Neural progenitor cell (in vitro differentiated cells): ENCODE results near the gene TP73. TPM values are rescaled to one million over a fixed set of nuclear protein-coding genes. Genes with fewer than 3 reads are reported as not detected.

Experiments
- DNase-seq: peaks from one replicate; pipeline ENCODE4 v3.0.0-alpha.2; 2016; ENCODE audit warnings: low spot score
- H2AFZ ChIP-seq: fragments of 200-600 bp; sonication (generic); replicated peaks from 2 replicates; pipeline ENCODE4 v1.6.1; 2016; ENCODE audit warnings: antibody characterized with exemption
- H3F3A ChIP-seq: fragments of 200-600 bp; sonication (generic); 2 replicates; pipeline ENCODE4 v1.6.1; 2016; ENCODE audit warnings: antibody characterized with exemption, low read depth
- H3K27ac ChIP-seq: fragments of 200-600 bp; sonication (generic); 2 replicates; pipeline ENCODE4 v1.5.1; 2016; ENCODE audit warnings: mild to moderate bottlenecking
- H3K27me3 ChIP-seq: fragments of 200-600 bp; sonication (generic); 2 replicates; pipeline ENCODE4 v1.6.1; 2016; ENCODE audit warnings: mild to moderate bottlenecking, moderate library complexity
- H3K36me3 ChIP-seq: fragments of 200-600 bp; sonication (generic); 2 replicates; pipeline ENCODE4 v1.5.1; 2016
- H3K4me1 ChIP-seq: fragments of 200-600 bp; sonication (generic); 2 replicates; pipeline ENCODE4 v1.6.1; 2016; ENCODE audit warnings: mixed run types
- H3K4me2 ChIP-seq: fragments of 200-600 bp; sonication (generic); 2 replicates; pipeline ENCODE4 v1.6.1; 2016
- H3K4me3 ChIP-seq: fragments of 200-600 bp; sonication (generic); 2 replicates; pipeline ENCODE4 v1.5.1; 2016
- H3K79me2 ChIP-seq: fragments of 200-600 bp; sonication (generic); 2 replicates; pipeline ENCODE4 v1.6.1; 2016; ENCODE audit warnings: low read depth
- H3K9ac ChIP-seq: fragments of 200-600 bp; sonication (generic); 2 replicates; pipeline ENCODE4 v1.6.1; 2016
- H3K9me3 ChIP-seq: fragments of 200-600 bp; sonication (generic); 2 replicates; pipeline ENCODE4 v1.5.1; 2016; ENCODE audit warnings: low read depth
- H4K20me1 ChIP-seq: fragments of 200-600 bp; sonication (generic); 2 replicates; pipeline ENCODE4 v1.6.1; 2016; ENCODE audit warnings: low read depth
- H3K27ac Mint-ChIP-seq: 3 replicates; pipeline ENCODE4 v1.8.0; 2021; ENCODE audit warnings: mixed read lengths
- H3K27me3 Mint-ChIP-seq: 2 replicates; pipeline ENCODE4 v1.8.0; 2022; ENCODE audit warnings: low read depth, mild to moderate bottlenecking, inconsistent platforms, moderate library complexity, mixed read lengths; ENCODE audit not compliant: insufficient read depth
- H3K36me3 Mint-ChIP-seq: 3 replicates; pipeline ENCODE4 v1.8.0; 2021; ENCODE audit warnings: mixed read lengths
- H3K4me1 Mint-ChIP-seq: 3 replicates; pipeline ENCODE4 v1.8.0; 2021; ENCODE audit warnings: mixed read lengths
- H3K4me3 Mint-ChIP-seq: 3 replicates; pipeline ENCODE4 v1.8.0; 2021; ENCODE audit warnings: mild to moderate bottlenecking, moderate library complexity, mixed read lengths
- H3K9me3 Mint-ChIP-seq: 3 replicates; pipeline ENCODE4 v1.8.0; 2020; ENCODE audit warnings: mixed read lengths
- EZH2 ChIP-seq: fragments of 200-600 bp; sonication (generic); IDR thresholded peaks from 2 replicates; pipeline ENCODE4 v1.6.1; 2017; ENCODE audit warnings: antibody characterized with exemption, mild to moderate bottlenecking, moderate library complexity
- EZH2phosphoT487 ChIP-seq: fragments of 200-600 bp; sonication (generic); IDR thresholded peaks from 2 replicates; pipeline ENCODE4 v1.6.1; 2017; ENCODE audit warnings: antibody characterized with exemption
- total RNA-seq: library from RNA; depleted of rRNA; stranded (reverse); fragments of >200 nt; gene quantifications from 2 replicates; pipeline ENCODE4 v1.2.3, GENCODE V29; 2015; ENCODE audit warnings: low replicate concordance
- TF ChIP-seq, protein P1 (sequence below): fragments of 200-600 bp; sonication (generic); IDR thresholded peaks from 2 replicates; pipeline ENCODE4 v1.5.1; 2017; ENCODE audit warnings: antibody characterized with exemption, mild to moderate bottlenecking

The TP73 gene
- total RNA-seq, 1 donor from 2014 or later: not detected

- Mint-ChIP-seq H3K27me3 (peaks cover 26% of the 10 kb centered on the region), H3K27ac (no peak overlapping the region), H3K9me3 (no peaks in the 10 kb centered on the region), H3K4me1 (peaks cover 22% of the 10 kb centered on the region), H3K36me3 (no peaks in the 10 kb centered on the region), H3K4me3 (peak overlapping the region; percentile 66)
- H2AFZ ChIP-seq: no peak overlapping the region
- peaks cover 23% of the 10 kb centered on the region for H3K27me3 ChIP-seq
- TF ChIP-seq EZH2phosphoT487 (no peak), EZH2 (no peak)
- TF ChIP-seq, protein P1, sequence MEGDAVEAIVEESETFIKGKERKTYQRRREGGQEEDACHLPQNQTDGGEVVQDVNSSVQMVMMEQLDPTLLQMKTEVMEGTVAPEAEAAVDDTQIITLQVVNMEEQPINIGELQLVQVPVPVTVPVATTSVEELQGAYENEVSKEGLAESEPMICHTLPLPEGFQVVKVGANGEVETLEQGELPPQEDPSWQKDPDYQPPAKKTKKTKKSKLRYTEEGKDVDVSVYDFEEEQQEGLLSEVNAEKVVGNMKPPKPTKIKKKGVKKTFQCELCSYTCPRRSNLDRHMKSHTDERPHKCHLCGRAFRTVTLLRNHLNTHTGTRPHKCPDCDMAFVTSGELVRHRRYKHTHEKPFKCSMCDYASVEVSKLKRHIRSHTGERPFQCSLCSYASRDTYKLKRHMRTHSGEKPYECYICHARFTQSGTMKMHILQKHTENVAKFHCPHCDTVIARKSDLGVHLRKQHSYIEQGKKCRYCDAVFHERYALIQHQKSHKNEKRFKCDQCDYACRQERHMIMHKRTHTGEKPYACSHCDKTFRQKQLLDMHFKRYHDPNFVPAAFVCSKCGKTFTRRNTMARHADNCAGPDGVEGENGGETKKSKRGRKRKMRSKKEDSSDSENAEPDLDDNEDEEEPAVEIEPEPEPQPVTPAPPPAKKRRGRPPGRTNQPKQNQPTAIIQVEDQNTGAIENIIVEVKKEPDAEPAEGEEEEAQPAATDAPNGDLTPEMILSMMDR: no peak
- no peak overlapping the region for H3K4me3 ChIP-seq
- H3K27ac ChIP-seq: no peak overlapping the region
- no peak overlapping the region for H3K4me2 ChIP-seq
- H3K9ac ChIP-seq: no peak overlapping the region
- no peak for DNase-seq
- no peaks in the 10 kb centered on the region for H3K79me2 ChIP-seq
- no peaks in the 10 kb centered on the region for H3K36me3 ChIP-seq
- H3K9me3 ChIP-seq: no peaks in the 10 kb centered on the region
- peaks cover 22% of the 10 kb centered on the region for H4K20me1 ChIP-seq
- H3F3A ChIP-seq: peaks cover 5% of the 10 kb centered on the region
- peaks cover 22% of the 10 kb centered on the region for H3K4me1 ChIP-seq
Measured at GRCh38 chr1:3711780-3712451, 59.6 kb downstream of the TP73 start.

DNA sequence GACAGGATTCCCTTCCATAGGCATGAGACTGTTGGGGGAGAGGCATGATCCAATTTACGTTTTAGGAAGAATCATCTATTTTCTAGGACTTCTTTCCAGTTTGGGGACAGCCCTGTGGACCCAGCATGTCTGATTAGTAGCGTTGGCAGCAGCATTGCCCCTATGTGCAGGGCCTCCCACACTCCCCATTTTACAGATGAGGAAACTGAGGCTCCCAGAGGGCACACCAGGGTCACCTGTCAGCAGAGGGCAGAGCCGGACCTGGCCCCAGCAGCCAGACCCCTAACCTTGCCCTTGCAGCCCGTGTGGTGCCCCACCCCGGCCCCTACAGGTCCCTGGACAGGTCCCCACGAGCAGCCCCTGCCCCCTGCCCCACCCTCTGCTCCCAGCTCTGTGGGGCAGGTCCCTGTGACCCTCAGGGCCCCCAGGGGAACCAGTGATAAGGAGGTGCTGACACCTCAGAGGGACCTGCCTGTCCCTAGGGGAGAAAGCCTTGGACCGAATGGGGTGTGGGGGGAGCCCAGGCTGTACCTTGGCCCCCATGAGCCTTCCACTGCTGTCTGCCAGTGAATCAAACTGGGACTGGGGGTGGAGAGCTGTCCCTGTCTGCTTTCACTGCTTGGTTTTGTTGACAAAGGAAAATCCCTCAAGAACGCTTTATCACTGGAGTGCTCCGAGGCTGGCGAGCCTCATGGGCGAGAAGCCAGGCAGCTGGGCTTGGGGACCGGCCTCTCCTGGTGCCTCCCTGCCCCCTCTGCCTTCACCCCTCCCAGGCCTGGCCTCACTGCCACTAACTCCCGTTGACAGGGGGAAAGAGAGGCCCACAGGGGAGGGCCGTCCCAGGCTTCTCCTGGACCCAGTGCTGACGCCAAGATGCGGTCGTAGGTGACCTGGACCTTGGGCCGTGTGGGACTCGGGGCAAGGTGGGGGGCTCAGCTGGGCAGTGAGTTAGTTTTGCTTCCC, 60.5 kb downstream of the TP73 start:
- no peak for DNase-seq
- Mint-ChIP-seq H3K36me3 (no peaks in the 10 kb centered on the region), H3K4me1 (peaks cover 17% of the 10 kb centered on the region), H3K27ac (no peak overlapping the region), H3K27me3 (peaks cover 22% of the 10 kb centered on the region), H3K4me3 (no peak overlapping the region), H3K9me3 (no peaks in the 10 kb centered on the region)
- no peak overlapping the region for H3K4me2 ChIP-seq
- peaks cover 20% of the 10 kb centered on the region for H3K27me3 ChIP-seq
- TF ChIP-seq EZH2 (no peak), EZH2phosphoT487 (no peak)
- TF ChIP-seq, protein P1: no peak
- H3K9me3 ChIP-seq: no peaks in the 10 kb centered on the region
- H3K79me2 ChIP-seq: no peaks in the 10 kb centered on the region
- no peak overlapping the region for H2AFZ ChIP-seq
- no peak overlapping the region for H3K9ac ChIP-seq
- H3K4me3 ChIP-seq: no peak overlapping the region
- no peak overlapping the region for H3K27ac ChIP-seq
- H3K4me1 ChIP-seq: peaks cover 14% of the 10 kb centered on the region
- H3F3A ChIP-seq: peaks cover 1% of the 10 kb centered on the region
- peaks cover 31% of the 10 kb centered on the region for H4K20me1 ChIP-seq
- H3K36me3 ChIP-seq: no peaks in the 10 kb centered on the region

DNA sequence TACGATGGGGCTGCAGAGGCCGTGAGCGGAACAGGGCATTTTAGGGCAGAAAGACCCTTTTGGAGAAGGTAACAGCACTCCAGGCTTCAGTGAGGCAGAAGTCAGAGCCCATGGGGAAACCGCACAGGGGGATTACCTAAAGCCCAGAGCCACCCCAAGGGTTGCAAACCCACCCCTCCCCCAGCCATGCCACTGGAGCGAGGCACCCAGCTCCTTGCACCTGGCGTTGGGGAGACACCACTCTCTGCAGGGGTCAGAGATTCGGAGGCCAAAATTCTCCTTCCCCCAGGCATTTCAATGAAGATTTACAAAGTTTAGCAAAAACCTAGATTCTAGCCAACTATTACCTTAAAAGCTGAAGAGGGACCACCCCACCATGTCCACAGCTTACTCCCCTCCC, 61.5 kb downstream of the TP73 start:
- Histone ChIP-seq H3K9ac (no peak overlapping the region), H3K4me2 (no peak overlapping the region), H3K36me3 (no peaks in the 10 kb centered on the region), H2AFZ (no peak overlapping the region), H4K20me1 (peaks cover 30% of the 10 kb centered on the region), H3F3A (no peaks in the 10 kb centered on the region), H3K4me3 (no peak overlapping the region), H3K27ac (no peak overlapping the region), H3K4me1 (peaks cover 4% of the 10 kb centered on the region), H3K9me3 (no peaks in the 10 kb centered on the region), H3K27me3 (peaks cover 16% of the 10 kb centered on the region), H3K79me2 (no peaks in the 10 kb centered on the region)
- Mint-ChIP-seq H3K9me3 (no peaks in the 10 kb centered on the region), H3K27me3 (peaks cover 17% of the 10 kb centered on the region), H3K4me3 (no peak overlapping the region), H3K4me1 (peaks cover 14% of the 10 kb centered on the region), H3K36me3 (no peaks in the 10 kb centered on the region), H3K27ac (no peak overlapping the region)
- DNase-seq: no peak
- no peak for TF ChIP-seq EZH2phosphoT487
